Hypothalamus (tissue), 51 donors: Measurements from ENCODE around the gene XRCC4.
"Not testable (repeated sequence)": the region's sequence is repeated elsewhere in the genome, so short reads cannot be mapped to it uniquely, and the experiment has no call there.

Experiments
- DNase-seq, 51 donors: peaks; one replicate each; lab custom pipeline; 2025; lab: John Stamatoyannopoulos, UW

Gene XRCC4

DNA sequence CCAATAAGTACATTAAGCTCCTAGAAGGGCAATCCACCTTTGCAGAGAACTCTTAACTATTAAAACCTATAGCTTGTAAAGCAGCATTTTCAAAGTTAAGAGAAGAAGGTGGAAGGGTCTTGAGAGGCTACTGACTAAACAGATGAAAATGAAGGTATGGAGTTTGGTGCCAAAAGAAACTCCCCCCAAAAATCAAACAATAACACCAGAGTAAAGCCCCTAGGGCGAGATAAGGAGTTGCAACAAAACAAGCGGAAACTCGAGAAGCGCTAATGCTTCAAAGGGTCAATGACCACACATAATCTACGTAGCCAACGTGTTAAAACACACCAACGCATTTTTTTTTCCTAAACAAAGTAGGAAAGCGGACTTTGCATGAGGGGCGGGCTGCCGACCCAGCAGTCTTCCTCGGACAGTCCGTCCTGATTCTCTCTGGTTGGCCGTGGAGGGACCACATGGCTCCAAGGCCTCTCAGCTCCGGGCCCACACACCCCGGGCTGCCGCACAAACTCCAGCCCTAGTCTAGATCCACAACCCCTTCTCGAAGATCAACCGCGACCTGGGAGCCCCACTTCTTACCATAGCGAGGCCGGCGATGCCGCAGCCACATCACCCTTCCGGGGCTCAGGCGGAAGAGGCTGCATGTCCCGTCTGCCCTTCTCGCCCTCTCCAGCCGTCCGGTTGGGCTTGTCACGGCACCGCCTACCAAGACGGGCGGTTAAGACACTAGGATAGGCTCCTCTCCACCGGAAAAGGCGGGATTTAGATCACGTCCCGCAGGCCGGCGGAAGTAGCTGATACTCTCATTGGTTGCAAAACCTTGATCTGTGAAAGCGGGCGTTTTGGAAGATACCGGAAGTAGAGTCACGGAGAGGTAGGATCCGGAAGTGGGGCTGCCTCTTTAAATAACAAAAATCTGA lies at the start of gene XRCC4, which contains the start of gene TMEM167A:
Gene XRCC4, plus strand, starts transcription at position 806 of the 920 bp plus-strand sequence. CDS start 27,373 bp downstream, outside the sequence.
Gene TMEM167A, minus strand, starts transcription at position 653 of the 920 bp plus-strand sequence. Its CDS starts 71 bp downstream, at position 582.
- peak; percentile 52 to 99 (median 95) for DNase-seq

DNA sequence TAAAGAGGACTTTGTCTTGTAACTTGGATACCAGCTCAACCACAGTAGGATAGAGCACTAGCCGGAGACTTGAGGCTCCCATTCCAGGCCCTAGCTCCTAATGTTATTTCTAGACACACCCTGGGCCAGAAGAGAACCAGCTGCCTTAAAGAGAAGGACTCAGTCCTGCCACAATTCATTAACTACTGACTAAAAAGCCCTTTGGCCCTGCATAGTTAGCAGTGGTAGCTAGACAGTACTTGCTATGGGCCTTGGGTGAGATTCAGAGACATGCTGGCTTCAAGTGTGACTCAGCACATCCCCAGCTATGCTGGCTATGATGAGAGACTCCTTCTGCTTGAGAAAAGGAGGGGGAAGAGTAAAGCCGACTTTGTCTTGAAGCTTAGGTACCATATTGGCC lies 47.4 kb upstream of the XRCC4 start:
- DNase-seq = no peak

DNA sequence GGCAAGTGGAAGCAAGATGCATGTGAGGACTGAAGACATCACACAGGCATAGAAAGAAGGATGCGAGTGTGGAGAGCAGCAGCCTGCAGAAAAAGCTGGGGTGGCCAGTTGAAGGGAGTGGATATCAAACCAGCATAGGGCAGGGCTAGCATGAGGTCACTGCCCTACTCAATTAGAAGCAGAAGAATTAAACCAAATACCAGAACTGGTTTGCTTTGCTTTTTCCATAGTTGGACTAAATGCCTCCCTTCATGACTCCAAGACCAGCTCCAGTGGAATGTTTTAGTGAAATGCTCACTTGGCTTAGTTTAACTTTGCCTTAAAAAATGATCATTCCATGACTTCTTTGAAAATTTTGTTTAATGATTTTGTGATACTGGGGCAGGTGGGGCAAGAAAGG lies 46.0 kb upstream of the XRCC4 start:
- DNase-seq = no peak

DNA sequence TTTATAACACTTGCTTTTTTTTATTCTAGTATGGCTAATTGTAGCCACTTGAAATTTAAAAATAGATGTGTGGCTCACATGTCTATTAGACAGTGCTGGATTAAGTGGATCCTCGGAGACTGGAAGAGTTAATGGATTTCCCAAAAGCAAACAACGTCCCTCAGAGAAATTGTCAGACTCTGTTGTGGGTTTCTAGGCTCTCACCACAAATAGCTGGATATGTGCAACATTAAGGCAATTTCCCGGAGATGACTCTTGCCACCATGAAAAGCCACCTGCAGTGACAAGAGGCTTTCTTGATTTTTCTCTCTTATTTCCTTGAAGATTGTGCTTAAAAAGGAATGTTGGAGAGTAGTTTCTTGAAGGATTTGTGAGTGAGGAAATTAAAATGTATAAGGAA lies 43.3 kb upstream of the XRCC4 start:
- peak in 1 of 51 donors; percentile 14 for DNase-seq

DNA sequence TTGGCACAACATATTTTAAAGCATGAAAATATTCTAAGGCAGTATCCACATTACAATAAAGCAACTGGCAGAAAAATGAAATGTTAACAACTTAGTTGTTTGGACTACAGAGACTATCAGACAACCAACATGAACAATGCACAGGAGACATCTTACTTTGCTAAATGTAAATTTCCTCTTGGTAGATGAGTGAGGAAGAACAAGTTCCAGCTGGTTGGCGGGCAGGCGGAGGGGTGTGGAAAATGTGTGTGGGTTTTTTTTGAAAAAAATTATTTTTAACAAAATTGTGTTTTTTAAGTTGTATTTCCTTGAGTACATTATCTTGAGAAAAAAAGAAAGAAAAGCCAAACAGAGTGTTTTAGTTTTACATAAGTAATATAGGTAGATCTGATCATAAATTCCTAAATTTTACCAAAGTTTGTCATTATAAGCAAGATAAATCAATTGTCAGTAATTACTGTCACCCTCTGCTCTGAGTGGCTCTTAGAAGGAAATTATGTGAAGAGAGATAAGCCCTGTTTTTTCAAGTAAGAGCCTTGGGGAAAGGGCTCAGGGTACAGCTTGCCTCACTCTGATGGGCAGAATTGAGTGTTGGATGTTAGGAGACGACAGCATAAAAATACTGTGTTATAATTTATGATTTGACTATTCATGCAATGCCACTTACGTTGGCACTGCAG lies 42.7 kb upstream of the XRCC4 start:
- no peak for DNase-seq

DNA sequence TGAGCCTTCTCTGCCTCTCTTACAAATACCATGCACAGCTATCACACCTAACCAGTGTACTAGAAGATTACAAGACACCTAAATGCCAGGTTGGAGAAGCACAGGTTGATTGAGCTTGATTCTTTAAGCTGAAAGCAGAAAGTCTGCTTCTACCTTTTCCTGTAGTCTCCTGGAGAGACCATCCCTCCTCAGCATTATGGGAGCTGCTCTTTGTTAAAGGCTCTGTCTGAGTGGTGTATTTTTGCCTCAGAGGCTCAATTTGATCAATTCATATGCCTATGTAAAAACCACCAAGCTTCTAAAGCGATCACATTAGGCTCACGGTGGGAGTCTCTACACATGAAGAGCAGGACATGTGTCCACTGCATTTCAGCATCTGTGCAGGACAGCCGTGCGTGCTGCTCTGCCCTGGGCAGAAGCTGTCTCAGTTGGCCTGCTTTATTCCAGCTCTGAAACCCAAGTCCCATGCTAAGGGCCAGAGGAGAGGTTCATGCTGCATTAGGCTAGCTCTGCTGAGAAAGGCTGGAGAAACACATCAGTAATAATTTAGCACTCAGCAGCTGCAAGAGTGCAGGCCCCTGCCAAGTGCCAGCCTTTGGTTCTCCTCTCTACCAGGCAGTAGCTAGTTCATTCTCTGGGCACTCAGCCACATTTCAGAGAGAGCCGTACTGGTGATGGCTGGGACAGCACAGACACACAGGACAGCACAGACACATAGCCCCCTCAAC lies 41.8 kb upstream of the XRCC4 start:
- DNase-seq = peak in 50 of 51 donors; percentile 3 to 97 (median 81)

DNA sequence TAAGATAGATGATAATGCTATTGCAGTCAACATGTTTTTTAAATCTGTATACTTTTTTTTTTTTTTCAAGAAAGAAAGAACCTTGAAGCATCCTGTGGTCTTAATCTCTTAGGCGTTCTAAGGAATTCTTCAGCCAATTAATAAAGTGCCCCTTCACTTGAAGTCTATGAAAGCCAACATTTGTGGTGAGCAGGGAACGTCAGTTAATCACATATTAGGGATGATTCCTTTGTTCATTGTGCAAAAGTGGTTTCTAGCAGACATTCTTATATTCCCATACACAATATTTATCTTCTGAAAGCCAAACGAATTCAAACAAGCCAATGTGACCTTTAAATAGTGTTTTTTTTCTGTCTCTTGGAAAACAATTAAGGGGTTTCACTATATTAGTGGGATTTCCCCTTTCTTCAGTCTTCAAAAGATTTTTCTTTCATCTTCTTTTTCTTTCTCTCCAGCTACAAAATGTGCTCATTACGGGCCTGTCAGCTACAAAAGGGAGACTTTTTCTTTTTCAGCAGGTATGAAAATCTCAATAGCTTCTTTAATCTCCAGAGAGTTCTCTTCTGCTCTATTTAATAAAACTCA lies 40.3 kb upstream of the XRCC4 start:
- DNase-seq = peak in 1 of 51 donors; percentile 29

DNA sequence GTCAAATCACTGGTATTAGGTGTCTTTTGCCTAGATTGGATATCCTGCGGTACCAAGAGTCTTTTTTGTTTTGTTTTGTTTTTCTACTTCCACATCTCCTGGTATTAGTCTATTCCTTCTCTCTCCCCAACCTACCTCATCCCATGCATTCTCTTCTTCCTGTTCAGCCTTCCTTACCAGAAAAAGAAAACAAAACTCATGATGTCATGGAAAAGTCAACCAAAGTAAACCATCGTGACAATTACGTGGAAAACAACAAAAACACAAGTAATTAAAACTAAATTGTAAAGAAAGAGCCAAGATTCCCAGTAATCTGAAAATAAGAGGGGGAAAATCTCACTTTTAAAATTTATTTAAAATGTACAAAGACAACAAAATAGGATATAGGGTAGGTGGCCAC lies 38.4 kb upstream of the XRCC4 start:
- no peak for DNase-seq

DNA sequence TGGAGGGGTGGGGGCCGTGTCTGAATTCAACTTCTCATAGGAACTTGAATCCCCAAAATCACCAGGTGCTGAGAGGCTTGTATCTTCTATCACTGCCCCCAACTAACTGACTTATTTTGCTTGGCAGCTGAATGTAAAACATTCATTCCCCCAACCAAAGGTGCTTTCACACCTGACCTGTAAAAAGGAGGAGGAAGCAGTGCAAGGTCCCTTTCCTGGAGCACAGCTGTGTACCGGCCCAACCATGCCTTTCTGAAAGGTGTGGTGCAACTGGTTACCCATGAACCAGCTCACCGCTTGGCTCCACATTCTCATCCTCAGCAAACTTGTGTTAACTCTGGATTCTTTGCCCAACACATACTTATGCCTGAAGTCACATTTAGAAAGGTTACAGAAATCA lies 34.8 kb upstream of the XRCC4 start:
- no peak for DNase-seq

DNA sequence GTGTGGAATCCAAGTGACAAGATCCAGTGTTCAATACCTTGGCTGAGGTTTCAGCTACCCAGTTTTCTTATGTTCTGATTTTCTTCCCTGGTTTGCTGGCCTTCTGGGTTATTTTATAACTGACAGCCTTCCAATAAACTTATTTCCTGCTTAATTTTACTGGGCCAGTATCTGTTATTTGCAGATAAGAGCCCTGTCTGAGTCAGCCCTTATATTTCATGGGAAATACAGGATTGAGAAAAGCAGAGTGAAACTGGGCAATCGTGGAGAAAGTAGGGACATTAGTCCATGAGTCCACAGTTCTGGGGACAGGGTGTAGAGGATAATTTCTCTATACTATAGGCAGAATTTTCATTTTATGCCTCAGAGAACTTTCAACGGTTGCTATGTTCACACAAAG lies 32.4 kb upstream of the XRCC4 start:
- no peak for DNase-seq

DNA sequence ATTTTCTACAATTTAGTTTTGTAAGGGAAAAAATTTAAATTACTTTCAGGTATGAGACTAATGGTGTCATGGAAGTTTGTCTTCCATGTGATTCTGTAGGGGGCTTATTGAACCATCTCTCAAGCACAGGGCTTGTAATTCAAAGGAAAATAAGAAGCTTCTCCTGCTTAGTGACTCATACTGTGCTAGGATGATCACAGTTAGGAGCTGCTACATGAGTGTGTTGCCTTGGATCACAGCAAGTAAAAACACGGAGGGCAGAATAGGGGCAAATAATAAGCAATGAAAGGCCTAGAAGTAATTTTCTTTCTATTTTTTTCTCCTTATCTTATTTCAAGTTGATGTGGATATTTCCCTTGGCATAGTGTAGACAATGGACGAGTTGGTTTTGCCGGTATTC lies 29.1 kb upstream of the XRCC4 start:
- no peak for DNase-seq

DNA sequence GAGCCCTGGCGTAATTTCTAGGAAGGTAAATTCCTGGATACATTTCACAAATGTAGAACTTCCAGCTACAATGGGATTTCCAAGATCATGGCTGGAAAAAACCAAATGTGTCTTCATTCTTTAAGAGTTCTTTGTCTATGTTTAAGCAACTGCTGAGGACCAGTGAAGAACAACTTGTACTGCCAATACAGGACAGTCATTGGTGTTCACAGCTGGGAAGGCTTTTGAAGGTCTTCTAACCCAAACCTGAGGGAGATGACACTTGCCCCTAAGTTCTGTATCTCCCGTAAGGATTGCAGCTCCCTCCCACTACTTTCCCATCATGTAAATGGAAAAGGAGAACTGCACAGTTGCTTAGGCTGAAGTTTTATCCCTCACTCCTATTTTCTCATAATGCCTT lies 28.5 kb upstream of the XRCC4 start:
- DNase-seq = no peak

DNA sequence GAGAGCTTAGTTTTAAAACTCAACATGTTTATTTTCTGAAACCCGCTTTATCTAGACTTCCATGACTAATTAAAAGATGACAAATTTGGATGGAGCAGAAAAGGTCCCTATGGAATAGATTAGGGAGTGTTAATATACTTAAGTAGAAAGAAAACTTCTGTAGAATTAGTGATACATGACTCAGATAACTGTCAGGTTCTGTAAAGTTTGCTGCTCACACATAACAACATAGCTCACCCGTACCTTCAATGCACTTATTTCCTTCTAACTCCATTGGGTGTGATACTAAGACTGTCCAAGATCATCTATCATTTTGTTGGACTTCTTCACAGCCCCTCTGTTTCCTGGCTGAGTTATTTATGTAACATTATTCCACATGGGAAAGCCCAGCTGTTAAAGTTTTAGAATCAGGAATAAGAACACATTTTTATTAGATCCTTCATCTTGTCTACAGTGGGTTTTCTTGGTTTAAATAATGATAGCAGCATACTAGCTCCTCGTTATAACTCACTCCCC lies 27.9 kb upstream of the XRCC4 start:
- no peak for DNase-seq

DNA sequence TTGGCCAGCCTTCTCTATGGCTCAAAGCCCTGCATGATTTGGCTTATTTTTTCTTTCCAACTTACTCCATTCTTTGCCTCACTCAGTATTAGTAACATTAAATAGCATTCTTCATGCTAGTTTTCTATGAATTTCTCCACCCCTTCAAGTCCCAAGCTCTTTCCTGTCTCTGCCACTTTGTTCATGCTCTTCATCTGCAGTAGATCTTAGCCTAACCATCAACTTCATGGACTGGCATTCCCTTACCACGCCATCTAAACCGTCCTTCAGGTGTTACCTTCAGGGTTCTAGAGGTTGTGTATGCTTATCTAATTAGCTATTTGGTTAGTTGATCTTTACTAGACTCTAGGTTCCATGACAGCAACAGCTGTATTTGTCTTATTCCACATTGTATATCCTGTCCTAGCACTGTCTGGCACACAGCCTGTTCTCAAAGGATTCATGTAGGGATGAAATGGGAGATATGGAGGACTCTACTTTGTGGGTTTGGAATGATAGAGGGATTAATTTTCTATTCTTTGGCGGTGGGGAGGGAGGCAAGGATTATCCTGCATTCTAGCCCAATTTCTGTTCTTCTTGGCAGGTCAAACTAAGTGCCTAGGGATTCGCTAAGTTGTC lies 26.5 kb upstream of the XRCC4 start:
- DNase-seq = no peak

DNA sequence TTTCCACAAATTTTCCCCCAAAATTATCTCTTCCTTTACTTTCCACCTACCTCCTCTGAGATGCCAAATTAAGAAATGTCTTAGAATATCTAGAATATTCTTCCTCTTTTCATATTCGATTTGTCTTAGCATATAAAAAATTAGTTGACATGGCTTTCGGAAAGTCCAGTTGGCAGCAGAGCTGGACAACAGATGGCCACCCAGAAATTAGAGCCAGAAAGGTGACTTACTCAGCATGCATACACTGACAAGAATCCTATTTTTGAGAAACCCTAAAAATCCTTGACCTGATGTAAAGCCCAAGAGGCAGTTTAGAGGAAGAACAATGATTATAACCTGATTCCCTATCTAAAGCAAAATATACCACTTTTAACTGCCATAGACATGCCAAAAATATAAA lies 22.2 kb upstream of the XRCC4 start:
- DNase-seq = no peak

DNA sequence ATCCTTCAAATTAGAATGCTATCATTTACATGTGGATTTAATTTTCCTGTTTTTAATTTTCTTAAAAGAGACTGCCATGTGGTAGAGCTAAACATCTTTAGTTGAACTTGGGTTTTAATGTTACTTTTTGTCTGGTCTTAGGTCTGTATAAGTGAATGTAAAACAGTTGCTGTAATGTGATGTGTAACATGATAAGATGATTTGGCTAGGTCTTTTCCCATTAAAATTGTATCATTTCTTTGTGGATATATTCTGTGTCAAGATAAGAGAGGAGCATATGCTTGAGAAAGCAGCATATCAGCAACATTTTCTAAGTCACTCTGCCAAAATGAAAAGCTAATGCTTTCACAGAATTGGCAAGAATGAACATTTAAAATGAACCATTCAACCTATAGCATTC lies 18.6 kb upstream of the XRCC4 start:
- DNase-seq = no peak

DNA sequence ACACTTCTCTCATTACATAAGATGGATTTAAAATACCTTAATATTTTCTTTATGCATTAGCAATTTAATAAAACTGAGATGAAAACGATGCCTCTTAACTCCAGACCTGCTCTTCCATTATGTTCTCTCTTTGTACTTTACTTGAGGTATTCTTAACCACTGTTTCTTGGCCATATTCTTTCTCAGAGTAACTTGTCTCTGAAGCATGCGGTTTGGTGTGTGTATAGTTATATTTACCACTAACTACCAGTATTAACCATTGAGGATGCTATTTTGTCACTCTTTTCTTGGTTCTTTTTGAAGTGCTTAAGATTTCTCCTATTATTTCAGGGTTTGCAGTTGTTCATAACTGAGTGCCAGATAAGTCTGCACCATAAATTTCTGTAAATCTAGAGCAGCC lies 18.0 kb upstream of the XRCC4 start:
- DNase-seq = no peak

DNA sequence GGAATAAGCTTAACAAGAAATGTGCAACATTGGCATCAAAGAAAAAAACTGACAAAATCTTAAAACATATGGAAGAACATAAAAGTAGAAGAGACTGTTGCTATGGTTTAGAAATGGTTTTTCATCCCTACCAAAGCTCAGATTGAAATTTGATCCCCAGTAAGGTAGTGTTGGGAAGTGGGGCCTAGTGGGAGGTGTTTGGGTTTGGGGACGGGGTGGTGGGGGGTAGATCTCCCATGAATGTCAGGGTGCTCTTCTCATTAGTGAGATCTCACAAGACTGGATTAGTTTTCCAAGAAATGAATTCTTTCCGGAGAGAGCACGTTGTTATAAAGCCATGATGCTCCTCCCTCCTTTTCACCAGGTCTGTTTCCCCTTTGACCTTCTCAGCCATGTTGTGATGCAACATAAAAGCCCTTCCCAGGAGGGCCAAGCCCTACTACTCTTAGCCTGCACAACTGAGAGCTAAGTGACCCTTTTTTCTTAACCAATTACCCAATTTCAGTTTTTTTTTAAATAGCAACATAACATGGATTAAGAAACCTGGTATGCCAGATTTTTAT lies 10.7 kb upstream of the XRCC4 start:
- no peak for DNase-seq

DNA sequence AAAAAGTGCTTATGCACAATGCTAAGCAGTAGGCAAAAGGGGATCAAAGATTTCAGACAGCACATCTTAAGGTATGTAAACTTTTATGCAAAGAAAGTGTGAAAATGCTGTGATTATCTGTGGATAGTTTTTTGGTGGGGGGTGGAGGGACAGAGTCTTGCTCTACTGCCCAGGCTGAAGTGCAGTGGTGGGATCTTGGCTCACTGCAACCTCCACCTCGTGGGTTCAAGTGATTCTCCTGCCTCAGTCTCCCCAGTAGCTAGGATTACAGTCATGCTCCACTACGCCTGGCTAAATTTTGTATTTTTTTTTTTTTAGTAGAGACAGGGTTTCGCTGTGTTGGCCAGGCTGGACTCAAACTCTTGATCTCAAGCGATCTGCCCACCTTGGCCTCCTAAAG lies 10.0 kb upstream of the XRCC4 start:
- not testable (repeated sequence) for DNase-seq
